ENCODE data around the gene DRAXIN. TPM values are rescaled to one million over a fixed set of nuclear protein-coding genes. Genes with fewer than 3 reads are reported as not detected.

The DRAXIN gene
- total RNA-seq, 2 experiments from 2014 or later, result 0.08 to 0.16 TPM

- no peak for DNase-seq
- Mint-ChIP-seq H3K4me1 (peaks cover 16% of the 10 kb centered on the region), H3K4me3 (no peak overlapping the region), H3K36me3 (no peaks in the 10 kb centered on the region), H3K27ac (no peak overlapping the region), H3K9me3 (no peaks in the 10 kb centered on the region), H3K27me3 (no peaks in the 10 kb centered on the region)
Measured at GRCh38 chr1:11652203-11652780, 39.2 kb upstream of the DRAXIN start.

GRCh38 chr1:11653101-11653860, 38.2 kb upstream of the DRAXIN start:
- H3K9me3 Mint-ChIP-seq, result no peaks in the 10 kb centered on the region
- H3K27ac Mint-ChIP-seq, result peak overlapping the region; percentile 42
- no peaks in the 10 kb centered on the region for H3K36me3 Mint-ChIP-seq

GRCh38 chr1:11653861-11654136, 37.7 kb upstream of the DRAXIN start:
- Mint-ChIP-seq H3K36me3 (no peaks in the 10 kb centered on the region), H3K4me3 (peak overlapping the region; percentile 48), H3K27ac (no peak overlapping the region), H3K27me3 (no peaks in the 10 kb centered on the region), H3K9me3 (no peaks in the 10 kb centered on the region), H3K4me1 (peaks cover 16% of the 10 kb centered on the region)
- no peak for DNase-seq

More at GRCh38 chr1:11653101-11653860, 38.2 kb upstream of the DRAXIN start:
- H3K4me1 Mint-ChIP-seq, result peaks cover 16% of the 10 kb centered on the region
- peak overlapping the region; percentile 48 for H3K4me3 Mint-ChIP-seq
- no peaks in the 10 kb centered on the region for H3K27me3 Mint-ChIP-seq
- no peak for DNase-seq

- peak; percentile 62 for DNase-seq
- no peaks in the 10 kb centered on the region for H3K36me3 Mint-ChIP-seq
- no peaks in the 10 kb centered on the region for H3K9me3 Mint-ChIP-seq
- no peaks in the 10 kb centered on the region for H3K27me3 Mint-ChIP-seq
- H3K4me3 Mint-ChIP-seq, result peak within 1 kb of the TSS; percentile 76
- peaks cover 16% of the 10 kb centered on the region for H3K4me1 Mint-ChIP-seq
- H3K27ac Mint-ChIP-seq, result no peak within 1 kb of the TSS
Measured at GRCh38 chr1:11654137-11654938, 37.2 kb upstream of the DRAXIN start, which contains the start of the genes FBXO2 and FBXO44. Gene FBXO2, minus strand, starts transcription at chr1:11654429. Its CDS starts 89 bp downstream, at chr1:11654340. Gene FBXO44, plus strand, starts transcription at chr1:11654877. Its CDS starts 959 bp downstream, at chr1:11655836.

DNA sequence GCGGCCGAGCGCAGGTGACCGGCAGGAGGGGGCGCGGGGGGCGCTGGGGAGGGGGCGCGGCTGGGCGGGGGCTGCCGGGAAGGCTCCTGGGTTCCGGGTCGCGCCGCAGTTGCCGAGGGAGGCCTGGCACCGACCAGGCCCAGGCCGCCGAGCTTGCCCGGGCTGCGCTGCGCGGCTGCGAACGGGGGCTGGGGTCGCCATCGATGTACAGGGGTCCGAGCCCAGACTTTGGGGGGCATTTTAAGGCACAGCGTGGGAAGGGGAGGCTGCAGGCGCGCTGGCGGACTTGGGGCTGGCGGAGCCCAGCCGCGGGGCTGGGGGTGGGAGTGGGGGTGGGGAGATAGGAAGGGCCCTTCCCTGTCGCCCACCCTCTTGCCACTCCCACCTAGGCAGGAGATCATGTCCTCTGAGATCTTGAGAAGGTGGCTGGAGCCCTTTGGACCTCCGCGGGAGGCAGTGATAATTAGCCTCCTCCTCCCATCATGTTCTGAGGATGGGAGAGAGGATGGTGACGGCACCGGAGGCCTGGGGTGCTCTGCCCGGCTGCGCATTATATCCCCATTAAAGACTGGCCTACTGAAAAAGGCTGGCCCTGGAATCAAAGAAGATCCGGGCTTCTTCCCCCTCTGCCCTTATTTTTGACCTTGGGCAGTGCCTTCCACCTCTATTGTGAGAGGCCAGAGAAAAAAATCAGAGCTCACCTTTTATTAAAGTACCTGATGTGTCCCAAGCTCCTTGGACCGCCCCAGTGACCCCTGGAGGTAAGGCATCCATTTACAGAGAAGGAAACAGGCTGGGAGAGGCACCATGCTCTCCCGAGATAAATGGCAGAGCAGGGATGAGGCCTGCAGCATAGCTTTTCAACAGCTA, 36.3 kb upstream of the DRAXIN start:
- Mint-ChIP-seq H3K4me1 (peaks cover 11% of the 10 kb centered on the region), H3K4me3 (peak overlapping the region; percentile 76), H3K27ac (no peak overlapping the region), H3K36me3 (no peaks in the 10 kb centered on the region), H3K9me3 (no peaks in the 10 kb centered on the region), H3K27me3 (no peaks in the 10 kb centered on the region)
- DNase-seq, result no peak

DNA sequence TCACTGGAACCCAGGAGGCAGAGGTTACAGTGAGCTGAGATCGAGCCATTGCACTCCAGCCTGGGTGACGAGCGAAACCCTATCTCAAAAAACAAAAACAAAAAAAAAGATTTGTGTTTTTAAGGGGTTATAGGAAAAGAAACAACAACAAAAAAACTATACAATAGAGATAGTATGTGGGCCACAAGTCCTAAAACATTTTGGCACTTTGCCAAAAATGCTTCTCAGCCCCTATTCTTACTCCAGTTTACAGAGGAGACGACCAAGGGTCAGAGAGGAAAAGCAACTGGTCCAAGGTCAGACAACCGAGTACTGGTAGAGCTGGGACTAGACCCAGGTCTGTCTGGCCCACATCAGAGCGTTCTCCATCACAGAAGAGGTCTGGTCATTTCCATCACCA, 33.9 kb upstream of the DRAXIN start:
- no peak overlapping the region for H3K27ac Mint-ChIP-seq
- H3K36me3 Mint-ChIP-seq, result no peaks in the 10 kb centered on the region
- no peaks in the 10 kb centered on the region for H3K27me3 Mint-ChIP-seq
- peaks cover 3% of the 10 kb centered on the region for H3K4me1 Mint-ChIP-seq
- no peaks in the 10 kb centered on the region for H3K9me3 Mint-ChIP-seq
- H3K4me3 Mint-ChIP-seq, result no peak overlapping the region
- DNase-seq, result no peak

GRCh38 chr1:11658542-11658941, 33.0 kb upstream of the DRAXIN start:
- DNase-seq, result no peak
- no peak overlapping the region for H3K27ac Mint-ChIP-seq
- no peaks in the 10 kb centered on the region for H3K36me3 Mint-ChIP-seq
- H3K9me3 Mint-ChIP-seq, result no peaks in the 10 kb centered on the region
- H3K27me3 Mint-ChIP-seq, result no peaks in the 10 kb centered on the region
- H3K4me1 Mint-ChIP-seq, result peaks cover 3% of the 10 kb centered on the region
- no peak overlapping the region for H3K4me3 Mint-ChIP-seq

DNA sequence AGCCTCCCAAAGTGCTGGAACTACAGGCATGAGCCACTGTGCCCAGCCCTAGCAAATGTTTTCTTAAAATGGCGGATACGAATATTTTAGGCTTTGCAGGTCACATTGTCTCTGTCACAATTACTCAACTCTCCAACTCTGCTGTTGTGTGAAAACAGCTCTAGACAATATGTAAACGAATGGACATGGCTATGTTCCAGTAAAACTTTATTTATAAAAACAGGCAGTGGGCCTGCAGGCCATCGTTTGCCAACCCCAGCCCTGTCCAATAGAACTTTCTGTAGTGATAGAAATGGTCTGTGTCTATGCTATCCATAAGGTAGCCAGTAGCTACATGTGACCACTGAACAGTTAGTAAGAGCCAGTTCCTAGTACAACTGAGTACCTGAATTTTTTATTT, 31.8 kb upstream of the DRAXIN start:
- no peaks in the 10 kb centered on the region for H3K36me3 Mint-ChIP-seq
- no peak overlapping the region for H3K4me3 Mint-ChIP-seq
- H3K27ac Mint-ChIP-seq, result no peak overlapping the region
- peaks cover 3% of the 10 kb centered on the region for H3K4me1 Mint-ChIP-seq
- no peaks in the 10 kb centered on the region for H3K27me3 Mint-ChIP-seq
- no peak for DNase-seq
- no peaks in the 10 kb centered on the region for H3K9me3 Mint-ChIP-seq

- Mint-ChIP-seq H3K4me1 (no peaks in the 10 kb centered on the region), H3K9me3 (no peaks in the 10 kb centered on the region), H3K4me3 (no peak overlapping the region), H3K27ac (no peak overlapping the region), H3K36me3 (no peaks in the 10 kb centered on the region), H3K27me3 (no peaks in the 10 kb centered on the region)
- no peak for DNase-seq
Measured at GRCh38 chr1:11661103-11661502, 30.4 kb upstream of the DRAXIN start.

DNA sequence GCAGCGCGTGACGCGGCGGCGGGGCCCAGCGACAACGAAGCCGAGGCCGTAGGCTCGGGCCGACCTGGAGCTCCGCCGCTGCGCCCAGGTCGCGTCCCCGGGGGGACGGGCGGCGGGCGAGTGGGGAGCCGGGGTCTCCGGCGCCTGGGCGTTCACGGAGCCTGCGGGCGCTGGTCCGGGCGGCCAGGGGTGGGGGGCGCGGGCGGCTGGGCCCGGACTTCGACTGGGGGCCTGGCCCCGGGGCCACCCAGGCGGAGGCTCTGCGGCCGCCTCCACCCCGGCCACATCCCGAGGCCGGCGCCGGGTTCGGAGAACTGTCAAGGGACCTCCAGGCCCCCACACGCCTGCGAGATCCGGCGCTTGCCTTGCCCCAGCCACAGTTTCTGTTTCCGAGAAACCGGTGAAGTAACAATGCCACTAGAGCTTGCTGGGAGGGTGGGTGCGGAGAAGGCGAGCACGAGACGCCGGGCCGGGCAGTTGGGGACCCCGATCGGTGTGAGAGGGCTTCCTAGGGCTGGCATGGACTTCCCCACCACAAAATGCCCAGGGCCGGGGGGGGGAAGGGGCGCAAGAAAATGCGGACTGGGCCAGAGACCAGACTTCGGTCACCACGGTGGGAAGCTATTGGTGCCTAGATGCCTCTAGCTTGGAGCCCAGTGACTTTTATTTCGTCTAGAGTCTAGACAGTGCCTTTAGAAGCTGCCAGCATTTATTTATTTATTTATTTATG, 27.0 kb upstream of the DRAXIN start:
- Mint-ChIP-seq H3K36me3 (peaks cover 4% of the 10 kb centered on the region), H3K4me1 (no peaks in the 10 kb centered on the region), H3K27me3 (no peaks in the 10 kb centered on the region), H3K27ac (peak overlapping the region; percentile 83), H3K4me3 (peak overlapping the region; percentile 78), H3K9me3 (no peaks in the 10 kb centered on the region)
- peak; percentile 75 for DNase-seq

DNA sequence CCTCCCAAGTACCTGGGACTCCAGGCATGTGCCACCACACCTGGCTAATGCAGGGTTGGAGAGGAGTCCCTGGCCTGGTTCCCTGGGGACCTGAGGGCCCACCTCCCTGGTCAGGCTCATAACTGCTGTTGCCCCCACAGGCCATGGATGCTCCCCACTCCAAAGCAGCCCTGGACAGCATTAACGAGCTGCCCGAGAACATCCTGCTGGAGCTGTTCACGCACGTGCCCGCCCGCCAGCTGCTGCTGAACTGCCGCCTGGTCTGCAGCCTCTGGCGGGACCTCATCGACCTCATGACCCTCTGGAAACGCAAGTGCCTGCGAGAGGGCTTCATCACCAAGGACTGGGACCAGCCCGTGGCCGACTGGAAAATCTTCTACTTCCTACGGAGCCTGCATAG, 23.0 kb upstream of the DRAXIN start:
- no peaks in the 10 kb centered on the region for H3K27me3 Mint-ChIP-seq
- no peak overlapping the region for H3K4me3 Mint-ChIP-seq
- H3K4me1 Mint-ChIP-seq, result no peaks in the 10 kb centered on the region
- H3K36me3 Mint-ChIP-seq, result peaks cover 6% of the 10 kb centered on the region
- no peak overlapping the region for H3K27ac Mint-ChIP-seq
- no peak for DNase-seq
- H3K9me3 Mint-ChIP-seq, result no peaks in the 10 kb centered on the region

DNA sequence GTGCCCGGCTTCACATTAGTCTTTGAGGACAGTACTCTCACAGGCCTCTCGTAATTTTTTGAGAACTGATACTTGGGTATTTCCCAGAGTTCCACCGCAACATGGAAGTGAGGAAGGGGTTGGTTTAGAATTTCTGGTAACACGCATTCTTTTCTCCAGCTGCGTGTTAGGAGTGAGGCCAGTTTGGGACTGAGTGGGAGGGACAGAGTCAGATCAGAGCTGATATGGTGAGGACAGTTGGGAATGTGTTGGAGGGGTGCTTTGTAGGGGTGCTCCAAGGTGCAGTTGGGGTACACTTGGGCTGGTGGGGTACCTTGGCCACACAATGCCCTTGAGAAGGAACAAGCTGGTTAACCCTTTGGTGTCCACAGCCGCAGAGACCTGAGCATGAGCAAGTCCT, 20.8 kb upstream of the DRAXIN start:
- Mint-ChIP-seq H3K27ac (no peak overlapping the region), H3K4me3 (no peak overlapping the region), H3K9me3 (no peaks in the 10 kb centered on the region), H3K27me3 (no peaks in the 10 kb centered on the region), H3K4me1 (no peaks in the 10 kb centered on the region), H3K36me3 (peaks cover 6% of the 10 kb centered on the region)
- no peak for DNase-seq

DNA sequence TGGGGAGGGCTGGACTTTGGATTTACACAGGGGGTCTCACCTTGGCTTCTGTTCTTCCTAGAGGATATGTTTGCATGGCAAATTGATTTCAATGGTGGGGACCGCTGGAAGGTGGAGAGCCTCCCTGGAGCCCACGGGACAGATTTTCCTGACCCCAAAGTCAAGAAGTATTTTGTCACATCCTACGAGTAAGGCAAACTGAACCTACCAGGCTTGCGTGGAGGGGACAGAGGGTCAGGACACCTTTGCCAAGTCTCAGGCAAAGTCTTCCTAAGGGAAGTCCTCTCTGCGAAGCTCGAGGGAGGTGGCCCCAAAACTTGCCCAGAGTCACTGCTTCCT, 20.3 kb upstream of the DRAXIN start:
- Mint-ChIP-seq H3K4me3 (no peak overlapping the region), H3K4me1 (no peaks in the 10 kb centered on the region), H3K27me3 (no peaks in the 10 kb centered on the region), H3K9me3 (no peaks in the 10 kb centered on the region), H3K36me3 (peaks cover 6% of the 10 kb centered on the region), H3K27ac (no peak overlapping the region)
- no peak for DNase-seq

- Mint-ChIP-seq H3K27ac (no peak overlapping the region), H3K36me3 (peaks cover 5% of the 10 kb centered on the region), H3K4me3 (no peak overlapping the region), H3K4me1 (no peaks in the 10 kb centered on the region), H3K9me3 (no peaks in the 10 kb centered on the region), H3K27me3 (no peaks in the 10 kb centered on the region)
- no peak for DNase-seq
Measured at GRCh38 chr1:11671544-11672286, 19.8 kb upstream of the DRAXIN start.

Data from activated naive CD8-positive, alpha-beta T cell treated with anti-CD3 and anti-CD28 coated beads for 36 hours (primary cell).